WTC11 (cell line): ENCODE measurements around the gene STX3. TPM values are rescaled to one million over a fixed set of nuclear protein-coding genes. Genes with fewer than 3 reads are reported as not detected.
A peak's percentile ranks its signal among the peaks of the same experiment; 100 is the strongest.

Experiments used
- ATAC-seq: fragments of 200-7000 bp; cut with Tn5 transposase; 2 replicates; pipeline ENCODE4 v1.10.0; 2021; ENCODE audit warnings: mild to moderate bottlenecking, moderate library complexity
- CTCF ChIA-PET: fragments of 300-600 bp; sonication (Branson Sonifier 250); formaldehyde crosslinking; loops from one replicate; lab custom pipeline; 2021; ENCODE audit warnings: antibody characterized with exemption; lab: Charles Lee
- POLR2A ChIA-PET: fragments of 350-600 bp; sonication (Branson Sonifier 250); formaldehyde crosslinking; loops from one replicate; lab custom pipeline; 2021; ENCODE audit warnings: antibody characterized with exemption; lab: Charles Lee
- DNase-seq: peaks from one replicate; pipeline ENCODE4 v3.0.0; 2021; ENCODE audit warnings: low spot score
- H3K27ac Mint-ChIP-seq: 2 replicates; pipeline ENCODE4 v1.8.0; 2021; ENCODE audit warnings: mixed read lengths
- H3K27me3 Mint-ChIP-seq: 2 replicates; pipeline ENCODE4 v1.8.0; 2021; ENCODE audit warnings: low read depth, mild to moderate bottlenecking, moderate library complexity, mixed read lengths
- H3K36me3 Mint-ChIP-seq: 2 replicates; pipeline ENCODE4 v1.8.0; 2021; ENCODE audit warnings: mixed read lengths
- H3K4me1 Mint-ChIP-seq: 2 replicates; pipeline ENCODE4 v1.8.0; 2022; ENCODE audit warnings: mixed read lengths
- H3K4me3 Mint-ChIP-seq: 2 replicates; pipeline ENCODE4 v1.8.0; 2021; ENCODE audit warnings: mild to moderate bottlenecking, moderate library complexity, mixed read lengths
- H3K9me3 Mint-ChIP-seq: 2 replicates; pipeline ENCODE4 v1.8.0; 2021; ENCODE audit warnings: mixed read lengths
- GABPB1 ChIP-seq: sonication (generic); formaldehyde crosslinking; IDR thresholded peaks from 2 replicates; pipeline ENCODE4 v1.8.1; 2023; ENCODE audit warnings: mild to moderate bottlenecking, missing genetic modification reagents
- GTF2I ChIP-seq: fragments of 250-450 bp; sonication (Bioruptor Pico); conservative IDR thresholded peaks from 2 replicates; pipeline ENCODE4 v1.4.0; 2021; ENCODE audit warnings: mild to moderate bottlenecking
- JAZF1 ChIP-seq: fragments of 250-450 bp; sonication (Bioruptor Pico); IDR thresholded peaks from 2 replicates; pipeline ENCODE4 v1.9.0; 2021; ENCODE audit warnings: moderate library complexity, mild to moderate bottlenecking, inconsistent platforms
- JUN ChIP-seq: sonication (generic); formaldehyde crosslinking; IDR thresholded peaks from 2 replicates; pipeline ENCODE4 v1.8.0; 2023; ENCODE audit warnings: mild to moderate bottlenecking, missing genetic modification reagents
- MLX ChIP-seq: sonication (generic); formaldehyde crosslinking; IDR thresholded peaks from 2 replicates; pipeline ENCODE4 v1.8.1; 2023; ENCODE audit warnings: mild to moderate bottlenecking, missing genetic modification reagents, moderate library complexity
- NFE2L1 ChIP-seq: sonication (generic); formaldehyde crosslinking; IDR thresholded peaks from 2 replicates; pipeline ENCODE4 v1.8.1; 2023; ENCODE audit warnings: missing genetic modification reagents
- NR3C1 ChIP-seq: sonication (generic); formaldehyde crosslinking; conservative IDR thresholded peaks from 2 replicates; pipeline ENCODE4 v1.8.1; 2023; ENCODE audit warnings: low read depth, mild to moderate bottlenecking, missing genetic modification reagents
- PRDM15 ChIP-seq: sonication (generic); formaldehyde crosslinking; IDR thresholded peaks from 2 replicates; pipeline ENCODE4 v1.8.0; 2022; ENCODE audit warnings: missing genetic modification reagents
- TEAD4 ChIP-seq: sonication (generic); formaldehyde crosslinking; IDR thresholded peaks from 2 replicates; pipeline ENCODE4 v1.8.0; 2022; ENCODE audit warnings: mild to moderate bottlenecking, missing genetic modification reagents
- TP53 ChIP-seq: sonication (generic); formaldehyde crosslinking; IDR thresholded peaks from 2 replicates; pipeline ENCODE4 v1.8.1; 2023; ENCODE audit warnings: mild to moderate bottlenecking, missing genetic modification reagents
- ZNF416 ChIP-seq: fragments of 250-450 bp; sonication (Bioruptor Pico); IDR thresholded peaks from 2 replicates; pipeline ENCODE4 v1.9.0; 2021; ENCODE audit warnings: mild to moderate bottlenecking, inconsistent platforms
- ZNF671 ChIP-seq: fragments of 250-450 bp; sonication (Bioruptor Pico); IDR thresholded peaks from 2 replicates; pipeline ENCODE4 v1.8.0; 2021; ENCODE audit warnings: mild to moderate bottlenecking
- total RNA-seq: library from RNA; stranded (reverse); gene quantifications from 3 replicates; pipeline ENCODE4 v1.2.3, GENCODE V29; 2021
- TF ChIP-seq, protein P1 (sequence below): sonication (generic); formaldehyde crosslinking; IDR thresholded peaks from 2 replicates; pipeline ENCODE4 v1.8.0; 2022; ENCODE audit warnings: mild to moderate bottlenecking, missing genetic modification reagents
- TF ChIP-seq, protein P2 (sequence below): sonication (generic); formaldehyde crosslinking; IDR thresholded peaks from 2 replicates; pipeline ENCODE4 v1.8.1; 2023; ENCODE audit warnings: mild to moderate bottlenecking, missing genetic modification reagents, moderate library complexity
- TF ChIP-seq, protein P3 (sequence below): sonication (generic); formaldehyde crosslinking; IDR thresholded peaks from 2 replicates; pipeline ENCODE4 v1.8.1; 2023; ENCODE audit warnings: mild to moderate bottlenecking, missing genetic modification reagents, borderline replicate concordance

The STX3 gene
- total RNA-seq, 1 experiment from 2014 or later, result 52.7 TPM

GRCh38 chr11:59754494-59754858 lies 700 bp upstream of the STX3 start:
- ATAC-seq, result no peak
- Mint-ChIP-seq H3K9me3 (peaks cover 4% of the 10 kb centered on the region; the same call in 1 of the 2 replicates), H3K4me1 (peaks cover 27% of the 10 kb centered on the region), H3K27me3 (peaks cover 6% of the 10 kb centered on the region; the same call in 1 of the 2 replicates), H3K36me3 (peaks cover 5% of the 10 kb centered on the region; the same call in 1 of the 2 replicates), H3K4me3 (peak overlapping the region; percentile 98), H3K27ac (peak overlapping the region; percentile 98)
- DNase-seq, result peak; percentile 22
- POLR2A ChIA-PET, result interaction anchor here (2.3 kb wide), 1 partner anchor 85 kb away, joined by 13 read pairs; the partner anchor contains the start of gene PATL1
- CTCF ChIA-PET, result interaction anchor here (0.6 to 3.7 kb wide), 16 partner anchors 8 to 194 kb away, joined by 3 to 32 read pairs (median 5); partner anchors contain the start of genes MRPL16, OSBP and PATL1
- TF ChIP-seq GABPB1 (no peak), ZNF671 (CRISPR knock-in tag) (no peak), TP53 (no peak), TEAD4 (CRISPR knock-in tag) (no peak), MLX (CRISPR knock-in tag) (no peak), JAZF1 (no peak), GTF2I (no peak), ZNF416 (no peak), NR3C1 (CRISPR knock-in tag) (no peak)
- TF ChIP-seq, protein P1, sequence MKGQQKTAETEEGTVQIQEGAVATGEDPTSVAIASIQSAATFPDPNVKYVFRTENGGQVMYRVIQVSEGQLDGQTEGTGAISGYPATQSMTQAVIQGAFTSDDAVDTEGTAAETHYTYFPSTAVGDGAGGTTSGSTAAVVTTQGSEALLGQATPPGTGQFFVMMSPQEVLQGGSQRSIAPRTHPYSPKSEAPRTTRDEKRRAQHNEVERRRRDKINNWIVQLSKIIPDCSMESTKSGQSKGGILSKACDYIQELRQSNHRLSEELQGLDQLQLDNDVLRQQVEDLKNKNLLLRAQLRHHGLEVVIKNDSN (CRISPR knock-in tag), result no peak
- TF ChIP-seq, protein P2, sequence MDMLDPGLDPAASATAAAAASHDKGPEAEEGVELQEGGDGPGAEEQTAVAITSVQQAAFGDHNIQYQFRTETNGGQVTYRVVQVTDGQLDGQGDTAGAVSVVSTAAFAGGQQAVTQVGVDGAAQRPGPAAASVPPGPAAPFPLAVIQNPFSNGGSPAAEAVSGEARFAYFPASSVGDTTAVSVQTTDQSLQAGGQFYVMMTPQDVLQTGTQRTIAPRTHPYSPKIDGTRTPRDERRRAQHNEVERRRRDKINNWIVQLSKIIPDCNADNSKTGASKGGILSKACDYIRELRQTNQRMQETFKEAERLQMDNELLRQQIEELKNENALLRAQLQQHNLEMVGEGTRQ, result no peak

DNA sequence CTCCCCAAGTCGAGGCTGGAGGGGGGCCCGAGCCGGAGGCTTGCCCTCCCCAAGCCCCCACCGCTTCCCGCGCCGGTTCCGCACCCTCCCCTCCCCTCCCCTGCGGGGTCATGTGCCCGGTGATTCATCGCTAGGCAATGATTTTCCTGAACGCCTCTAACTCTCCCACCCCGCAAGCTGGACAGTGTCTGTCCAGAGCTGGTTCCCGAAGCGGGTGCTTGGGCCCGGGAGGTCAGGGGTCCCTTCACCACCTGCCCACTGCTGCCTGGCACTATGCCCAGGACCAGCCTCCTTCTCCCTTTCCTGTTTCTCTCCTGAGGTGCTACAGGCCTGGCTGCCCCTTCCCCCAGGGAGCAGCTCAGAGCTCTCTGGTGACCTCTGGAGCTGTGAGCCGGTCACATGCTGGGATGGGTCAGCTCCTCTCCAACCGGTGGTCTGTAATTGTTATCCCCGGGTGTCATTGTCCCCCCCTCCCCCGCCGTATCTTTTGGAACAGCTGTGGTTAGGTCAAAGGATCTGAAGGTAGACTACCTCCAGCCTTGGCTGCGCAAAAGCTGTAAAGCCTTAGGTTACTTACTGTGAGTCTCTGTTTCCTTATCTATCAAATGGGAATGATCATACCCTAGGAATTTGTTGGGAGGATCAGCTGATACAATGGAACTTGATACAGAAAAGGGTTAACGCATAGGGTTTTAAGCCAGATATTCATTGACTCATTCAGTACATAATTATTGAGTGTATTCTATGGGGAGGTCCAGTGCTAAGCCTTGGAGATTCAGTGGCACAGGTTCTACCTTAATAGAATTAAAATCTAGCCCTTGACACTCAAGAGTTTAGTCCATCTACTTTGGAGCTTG lies 753 bp downstream of the STX3 start:
- Mint-ChIP-seq H3K9me3 (no peaks in the 10 kb centered on the region), H3K4me3 (peak overlapping the region; percentile 92), H3K27me3 (peaks cover 6% of the 10 kb centered on the region; the same call in 1 of the 2 replicates), H3K27ac (peak overlapping the region; percentile 95), H3K4me1 (peaks cover 30% of the 10 kb centered on the region), H3K36me3 (peaks cover 7% of the 10 kb centered on the region; the same call in 1 of the 2 replicates)
- peak; percentile 57 for DNase-seq
- TF ChIP-seq NFE2L1 (no peak), JUN (CRISPR knock-in tag) (no peak)
- TF ChIP-seq, protein P1 (CRISPR knock-in tag), result peak; percentile 58
- TF ChIP-seq, protein P2, result peak; percentile 73
- ChIA-PET POLR2A (interaction anchor here (1.1 to 2.3 kb wide), 2 partner anchors 60 to 87 kb away, joined by 3 to 13 read pairs; partner anchors contain the start of gene PATL1), CTCF (interaction anchor here (0.6 to 3.7 kb wide), 15 partner anchors 9 to 584 kb away, joined by 3 to 32 read pairs (median 5); partner anchors contain the start of genes DTX4 and MRPL16)
- peak; percentile 57 for ATAC-seq

DNA sequence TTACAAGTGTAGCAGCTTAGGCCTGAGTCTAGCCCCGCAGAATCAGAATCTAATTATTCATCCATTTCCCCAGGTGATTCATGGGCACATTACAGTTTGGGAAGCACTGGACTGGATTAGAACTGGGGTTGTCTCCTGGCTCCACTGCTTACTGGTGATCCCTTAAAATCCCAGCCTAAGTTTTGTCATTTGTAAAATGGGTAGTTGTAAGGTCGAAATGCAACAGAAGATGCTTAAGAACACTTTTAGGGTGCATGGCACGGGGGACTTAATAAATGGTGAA lies 1.3 kb downstream of the STX3 start:
- Mint-ChIP-seq H3K4me1 (peaks cover 31% of the 10 kb centered on the region), H3K4me3 (peak overlapping the region; percentile 92), H3K9me3 (no peaks in the 10 kb centered on the region), H3K27me3 (peaks cover 6% of the 10 kb centered on the region; the same call in 1 of the 2 replicates), H3K27ac (peak overlapping the region; percentile 57; the same call in 1 of the 2 replicates), H3K36me3 (peaks cover 9% of the 10 kb centered on the region; the same call in 1 of the 2 replicates)
- ATAC-seq (no peak), DNase-seq (no peak)
- ChIA-PET POLR2A (interaction anchor here (2.3 kb wide), 1 partner anchor 88 kb away, joined by 13 read pairs; the partner anchor contains the start of gene PATL1), CTCF (interaction anchor here (1.2 to 3.7 kb wide), 5 partner anchors 10 to 162 kb away, joined by 5 to 32 read pairs (median 6); no protein-coding TSS in a partner anchor)
- TF ChIP-seq PRDM15 (CRISPR knock-in tag), result peak; percentile 54; the same call in 1 of the 2 replicates
- TF ChIP-seq, protein P3, sequence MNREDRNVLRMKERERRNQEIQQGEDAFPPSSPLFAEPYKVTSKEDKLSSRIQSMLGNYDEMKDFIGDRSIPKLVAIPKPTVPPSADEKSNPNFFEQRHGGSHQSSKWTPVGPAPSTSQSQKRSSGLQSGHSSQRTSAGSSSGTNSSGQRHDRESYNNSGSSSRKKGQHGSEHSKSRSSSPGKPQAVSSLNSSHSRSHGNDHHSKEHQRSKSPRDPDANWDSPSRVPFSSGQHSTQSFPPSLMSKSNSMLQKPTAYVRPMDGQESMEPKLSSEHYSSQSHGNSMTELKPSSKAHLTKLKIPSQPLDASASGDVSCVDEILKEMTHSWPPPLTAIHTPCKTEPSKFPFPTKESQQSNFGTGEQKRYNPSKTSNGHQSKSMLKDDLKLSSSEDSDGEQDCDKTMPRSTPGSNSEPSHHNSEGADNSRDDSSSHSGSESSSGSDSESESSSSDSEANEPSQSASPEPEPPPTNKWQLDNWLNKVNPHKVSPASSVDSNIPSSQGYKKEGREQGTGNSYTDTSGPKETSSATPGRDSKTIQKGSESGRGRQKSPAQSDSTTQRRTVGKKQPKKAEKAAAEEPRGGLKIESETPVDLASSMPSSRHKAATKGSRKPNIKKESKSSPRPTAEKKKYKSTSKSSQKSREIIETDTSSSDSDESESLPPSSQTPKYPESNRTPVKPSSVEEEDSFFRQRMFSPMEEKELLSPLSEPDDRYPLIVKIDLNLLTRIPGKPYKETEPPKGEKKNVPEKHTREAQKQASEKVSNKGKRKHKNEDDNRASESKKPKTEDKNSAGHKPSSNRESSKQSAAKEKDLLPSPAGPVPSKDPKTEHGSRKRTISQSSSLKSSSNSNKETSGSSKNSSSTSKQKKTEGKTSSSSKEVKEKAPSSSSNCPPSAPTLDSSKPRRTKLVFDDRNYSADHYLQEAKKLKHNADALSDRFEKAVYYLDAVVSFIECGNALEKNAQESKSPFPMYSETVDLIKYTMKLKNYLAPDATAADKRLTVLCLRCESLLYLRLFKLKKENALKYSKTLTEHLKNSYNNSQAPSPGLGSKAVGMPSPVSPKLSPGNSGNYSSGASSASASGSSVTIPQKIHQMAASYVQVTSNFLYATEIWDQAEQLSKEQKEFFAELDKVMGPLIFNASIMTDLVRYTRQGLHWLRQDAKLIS (CRISPR knock-in tag), result no peak
